NCI-H345 (cell line): ENCODE results near the gene TMEM203.
A peak's percentile ranks its signal among the peaks of the same experiment; 100 is the strongest.

Experiments used
- DNase-seq: peaks from one replicate; lab custom pipeline; 2025; lab: John Stamatoyannopoulos, UW

TMEM203 gene

GRCh38 chr9:137229903-137230704 is 24.7 kb upstream of the TMEM203 start:
- no peak for DNase-seq

- no peak for DNase-seq
These were observed 23.8 kb upstream of the TMEM203 start for GRCh38 chr9:137228968-137229896.

- DNase-seq: no peak
These were observed 23.1 kb upstream of the TMEM203 start for GRCh38 chr9:137228506-137228967.

- no peak for DNase-seq
These were observed 22.5 kb upstream of the TMEM203 start for GRCh38 chr9:137227853-137228505.

- DNase-seq: peak; percentile 75
These were observed 21.8 kb upstream of the TMEM203 start, which contains the start of gene RNF224 for GRCh38 chr9:137227054-137227852. RNF224 (plus strand) TSS chr9:137227502; CDS start chr9:137228336, 834 bp downstream.

- no peak for DNase-seq
These were observed 21.0 kb upstream of the TMEM203 start for GRCh38 chr9:137226338-137227053.

GRCh38 chr9:137225699-137226331 is 20.4 kb upstream of the TMEM203 start:
- no peak for DNase-seq

GRCh38 chr9:137224830-137225694 is 19.6 kb upstream of the TMEM203 start, which contains the start of gene CYSRT1:
CYSRT1 (plus strand) TSS chr9:137225174; CDS start chr9:137225622, 448 bp downstream.
- DNase-seq: no peak

GRCh38 chr9:137223078-137223970 is 17.9 kb upstream of the TMEM203 start:
- peak; percentile 97 for DNase-seq

GRCh38 chr9:137222190-137223077 is 17.0 kb upstream of the TMEM203 start, which contains the start of gene RNF208:
RNF208 (minus strand) TSS chr9:137222240; CDS start chr9:137221212, 1,028 bp downstream.
- peak; percentile 48 for DNase-seq

- peak; percentile 49 for DNase-seq
These were observed 16.2 kb upstream of the TMEM203 start for GRCh38 chr9:137221506-137222111.

- DNase-seq: no peak
These were observed 15.7 kb upstream of the TMEM203 start for GRCh38 chr9:137221095-137221505.

GRCh38 chr9:137220317-137221094 is 15.1 kb upstream of the TMEM203 start:
- no peak for DNase-seq

- no peak for DNase-seq
These were observed 14.4 kb upstream of the TMEM203 start for GRCh38 chr9:137219757-137220316.

GRCh38 chr9:137218754-137219271 is 13.4 kb upstream of the TMEM203 start:
- DNase-seq: no peak
